Stimulated activated naive CD4-positive, alpha-beta T cell (primary cell): ENCODE data around the gene CDH23.

Source experiments
- DNase-seq, 6 experiments: peaks; one replicate each; lab custom pipeline; 2025; lab: John Stamatoyannopoulos, UW

The CDH23 gene

DNA sequence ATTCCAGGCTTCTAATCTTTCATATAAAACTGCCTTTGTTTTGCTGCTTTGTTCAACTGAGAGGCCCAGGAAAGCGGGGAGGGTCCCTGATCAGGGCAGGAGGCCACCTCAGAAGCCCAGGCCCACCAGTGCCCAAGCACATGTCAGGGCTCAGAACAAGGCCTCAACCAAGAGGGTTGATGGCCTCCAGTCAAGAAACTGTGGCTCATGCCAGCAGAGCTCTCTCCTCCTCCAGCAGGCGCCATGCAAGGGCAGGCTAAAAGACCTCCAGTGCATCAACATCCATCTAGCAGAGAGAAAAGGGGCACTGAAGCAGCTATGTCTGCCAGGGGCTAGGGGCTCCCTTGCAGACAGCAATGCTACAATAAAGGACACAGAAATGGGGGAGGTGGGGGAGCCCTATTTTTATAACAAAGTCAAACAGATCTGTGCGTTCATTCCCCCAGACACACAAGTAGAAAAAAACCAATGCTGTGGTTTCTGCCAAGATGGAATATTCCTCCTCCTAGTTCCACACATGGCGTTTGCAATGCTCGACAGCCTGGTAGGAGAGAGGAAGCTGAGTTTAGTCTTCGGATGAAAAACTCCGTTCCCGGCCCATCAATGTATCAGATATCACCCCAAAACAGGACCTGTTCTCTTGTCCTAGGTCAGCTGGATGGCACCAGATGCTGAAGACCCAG lies 420.4 kb downstream of the CDH23 start:
- no peak for DNase-seq

- no peak for DNase-seq
These were observed 421.3 kb downstream of the CDH23 start for GRCh38 chr10:71817831-71818655.

DNA sequence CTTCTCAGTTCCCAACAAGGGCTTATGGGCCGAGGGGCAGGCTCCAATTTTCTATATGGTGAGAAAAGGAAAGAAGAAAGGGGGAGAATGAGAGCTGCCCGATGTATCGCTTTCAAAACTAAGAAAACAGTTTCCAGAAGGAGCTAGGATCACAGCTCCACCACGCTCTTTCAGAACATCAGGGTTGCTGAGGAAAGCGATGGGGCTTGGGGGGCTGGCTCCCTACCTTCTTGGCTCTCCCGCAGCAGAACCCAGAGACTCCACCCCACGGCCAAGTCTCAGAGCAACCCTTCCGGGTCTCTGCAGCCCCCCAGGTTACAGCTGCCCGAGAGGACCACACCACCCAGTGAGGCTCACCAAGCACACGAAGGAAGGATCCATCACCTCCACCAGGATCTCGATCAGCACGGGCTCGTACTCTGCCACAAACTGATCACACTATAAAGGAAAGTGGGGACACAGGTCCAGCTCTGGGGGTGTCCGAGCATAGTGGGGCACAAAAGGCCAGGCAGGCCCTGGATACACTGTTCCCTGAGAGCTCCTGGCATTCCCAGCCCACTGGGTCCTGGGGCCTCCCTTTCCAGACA lies 422.0 kb downstream of the CDH23 start:
- no peak for DNase-seq

GRCh38 chr10:71819441-71819861 lies 422.7 kb downstream of the CDH23 start:
- no peak for DNase-seq

DNA sequence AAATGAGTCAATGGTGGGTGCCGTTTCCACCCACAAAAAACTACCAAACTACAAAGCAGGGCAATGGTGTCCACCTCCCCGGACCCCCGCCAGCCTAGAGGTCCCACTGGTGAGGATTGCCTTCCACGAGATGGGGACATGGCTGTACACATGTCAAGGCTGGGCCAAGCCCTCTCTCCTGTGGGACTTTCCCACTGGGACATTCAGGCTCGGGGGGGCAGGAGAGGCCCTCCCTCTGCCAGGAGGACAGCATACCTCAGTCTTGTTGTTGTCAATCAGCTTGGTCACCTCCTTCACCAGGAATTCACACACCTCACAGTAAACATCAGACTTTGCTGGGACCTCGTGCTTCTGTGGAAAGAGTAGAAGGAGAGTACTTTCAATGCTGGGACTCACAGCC lies 423.3 kb downstream of the CDH23 start:
- no peak for DNase-seq

- DNase-seq: no peak
These were observed 424.2 kb downstream of the CDH23 start for GRCh38 chr10:71820966-71821365.

- no peak for DNase-seq
These were observed 425.4 kb downstream of the CDH23 start for GRCh38 chr10:71821909-71822763.

DNA sequence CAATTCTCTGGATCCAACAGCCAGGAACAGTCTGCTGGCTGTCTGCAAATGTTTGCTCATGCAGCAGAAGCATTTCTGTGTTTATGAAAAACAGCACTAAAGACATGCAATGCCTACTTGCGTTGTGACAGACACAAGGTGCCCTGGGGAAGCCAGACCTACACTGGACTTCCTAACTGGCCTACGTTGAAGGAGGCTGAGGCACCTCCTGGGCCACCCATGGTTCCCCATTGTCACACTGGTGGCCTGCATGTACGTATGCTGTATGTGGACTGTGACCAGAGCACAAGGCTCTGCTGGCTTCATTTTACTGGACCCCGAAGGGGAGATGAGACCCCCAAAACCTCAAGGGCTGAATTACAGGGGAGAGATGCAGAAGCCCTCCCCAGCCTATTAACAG lies 426.6 kb downstream of the CDH23 start:
- no peak for DNase-seq

GRCh38 chr10:71824333-71824732 lies 427.6 kb downstream of the CDH23 start:
- no peak for DNase-seq

- DNase-seq: no peak
These were observed 428.5 kb downstream of the CDH23 start for GRCh38 chr10:71825217-71825616.

DNA sequence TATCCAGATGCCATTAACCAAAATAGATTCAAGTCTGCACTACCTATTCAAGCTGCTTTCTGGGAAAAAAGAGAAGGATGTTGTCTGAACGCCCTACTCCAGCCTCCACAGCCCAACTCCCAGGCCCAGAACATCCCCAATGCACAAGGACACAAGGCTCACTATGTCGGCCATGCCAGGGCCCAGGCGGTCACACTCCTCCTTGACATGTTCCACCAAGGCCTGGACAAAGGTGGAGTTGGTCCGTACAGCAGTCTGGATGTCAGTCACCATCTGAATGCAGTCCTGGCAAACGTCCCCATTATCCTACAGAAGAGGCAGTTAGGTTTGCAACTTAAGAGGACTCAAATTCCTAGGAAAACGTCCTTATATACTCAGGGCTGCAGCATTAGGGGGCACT lies 431.1 kb downstream of the CDH23 start:
- DNase-seq: no peak

DNA sequence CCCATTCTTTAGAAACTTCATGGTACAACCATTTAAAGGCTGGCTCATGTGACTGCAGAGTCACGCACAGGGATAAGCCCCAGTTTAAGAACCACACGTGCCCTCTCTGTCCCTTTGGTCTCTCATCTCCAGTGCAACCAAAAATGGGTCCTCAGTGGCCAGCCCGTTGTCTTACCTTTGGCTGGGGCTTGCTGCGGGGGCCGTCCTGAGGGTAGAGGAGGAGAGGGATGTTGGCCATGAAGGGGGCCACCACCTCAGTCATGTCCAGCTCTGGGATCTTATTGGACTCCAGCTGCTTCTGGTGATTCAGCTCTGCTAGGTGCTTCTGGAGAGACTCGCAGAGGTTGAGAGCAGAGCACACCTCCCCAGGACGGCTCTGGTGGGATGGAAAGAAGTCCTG lies 432.0 kb downstream of the CDH23 start:
- DNase-seq: no peak

GRCh38 chr10:71829171-71829570 lies 432.5 kb downstream of the CDH23 start:
- DNase-seq: no peak

DNA sequence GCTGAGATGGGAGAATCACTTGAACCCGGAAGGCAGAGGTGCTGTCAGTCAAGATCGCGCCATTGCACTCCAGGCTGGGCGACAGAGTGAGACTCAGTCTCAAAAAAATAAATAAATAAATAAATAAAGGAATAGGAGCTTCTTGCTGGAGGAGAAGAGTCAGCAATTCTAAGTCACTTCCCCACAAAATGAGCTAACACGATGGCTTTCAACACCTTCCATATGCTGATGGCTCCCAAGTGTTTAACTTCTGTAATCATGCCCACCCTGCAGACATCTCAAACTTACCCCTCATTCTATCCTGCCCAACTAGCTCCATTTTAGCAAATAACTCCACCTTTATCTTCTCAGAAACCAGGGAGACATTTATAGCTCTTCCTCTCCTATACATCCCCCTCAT lies 433.2 kb downstream of the CDH23 start:
- no peak for DNase-seq

DNA sequence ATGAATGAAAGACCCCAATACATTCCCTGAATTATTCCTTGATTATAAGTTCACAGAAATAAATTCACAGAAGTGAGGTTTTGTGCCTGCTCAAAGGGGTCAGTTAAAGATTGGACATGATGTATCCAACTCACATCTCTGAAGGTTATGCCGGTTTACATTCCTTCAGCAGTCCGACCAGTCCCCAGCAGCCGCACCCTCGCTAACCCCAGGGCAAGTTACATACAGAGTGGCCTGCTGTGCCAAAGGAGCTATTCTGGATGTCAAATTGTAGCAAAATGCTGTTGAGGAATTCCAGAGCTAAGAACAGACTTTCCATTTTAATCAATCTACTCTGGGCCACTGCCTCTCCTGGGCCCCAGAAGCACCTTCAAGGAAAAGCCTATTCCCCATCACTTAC lies 434.0 kb downstream of the CDH23 start:
- DNase-seq: no peak

GRCh38 chr10:71831646-71832552 lies 435.2 kb downstream of the CDH23 start:
- DNase-seq: no peak

- no peak for DNase-seq
These were observed 436.2 kb downstream of the CDH23 start for GRCh38 chr10:71832967-71833366.

- no peak for DNase-seq
These were observed 437.0 kb downstream of the CDH23 start for GRCh38 chr10:71833451-71834342.

DNA sequence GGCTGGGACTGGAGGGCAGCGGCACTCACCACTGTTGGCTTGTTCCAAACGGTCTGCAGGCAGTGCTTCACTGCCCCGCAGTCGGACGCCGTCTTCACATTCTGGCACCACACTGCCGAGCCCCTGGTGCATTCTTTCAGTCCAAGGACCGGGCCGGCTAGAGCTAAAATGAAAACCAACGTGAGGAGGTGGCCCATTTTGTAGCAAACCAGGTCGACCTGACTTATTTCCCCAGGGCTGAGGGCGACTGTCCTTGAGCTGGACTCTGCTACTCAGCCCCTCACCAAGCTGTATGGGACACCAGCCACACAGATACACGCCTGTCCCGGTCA lies 437.6 kb downstream of the CDH23 start:
- no peak for DNase-seq
